A549 (cell line): ENCODE measurements around the gene FGF14. TPM values are rescaled to one million over a fixed set of nuclear protein-coding genes. Genes with fewer than 3 reads are reported as not detected.

Experiments used
- ATAC-seq, 2 experiments: fragments of 200-7000 bp in 1 of 2; fragments of >200 bp in 1 of 2; cut with Nextera tagmentation in 1 of 2; cut with Tn5 transposase in 1 of 2; 3 replicates each; pipeline versions ENCODE4 v1.8.0 to v1.9.1; 2018 to 2020; ENCODE audit warnings: mild to moderate bottlenecking in 1 of 2, moderate library complexity in 1 of 2
- CTCF ChIA-PET: fragments of 300-600 bp; sonication (Branson Sonifier 250); formaldehyde crosslinking; extraction: SDS; loops from one replicate; lab custom pipeline; 2021; ENCODE audit warnings: antibody characterized with exemption, inconsistent platforms; lab: Yijun Ruan, JAX
- POLR2A ChIA-PET: fragments of 350-600 bp; formaldehyde crosslinking; extraction: SDS; loops from one replicate; lab custom pipeline; 2021; ENCODE audit warnings: antibody characterized with exemption, inconsistent platforms; lab: Yijun Ruan, JAX
- DNase-seq, 2 experiments: peaks; one replicate each; pipeline versions ENCODE4 v3.0.0 to v3.0.0-alpha.2; 2011 to 2016; ENCODE audit warnings: low read depth in 1 of 2, low spot score in 1 of 2
- FAIRE-seq: peaks from 2 replicates; lab custom pipeline; 2011; peaks lifted over from hg19 to GRCh38; lab: Jason Lieb, UNC
- H3K27ac ChIP-seq, 2 experiments: fragments of >200 bp; sonication (Bioruptor Twin); formaldehyde crosslinking; 3 replicates each; pipeline ENCODE4 v1.5.1; 2016 to 2017
- H3K4me1 ChIP-seq: fragments of >200 bp; sonication (Bioruptor Twin); formaldehyde crosslinking; 3 replicates; pipeline ENCODE4 v1.6.1; 2016
- H3K4me2 ChIP-seq: fragments of >200 bp; sonication (Bioruptor Twin); formaldehyde crosslinking; 3 replicates; pipeline ENCODE4 v1.6.1; 2016
- H3K4me3 ChIP-seq: fragments of >200 bp; sonication (Bioruptor Twin); formaldehyde crosslinking; 3 replicates; pipeline ENCODE4 v1.5.1; 2016
- H3K9me3 ChIP-seq: fragments of >200 bp; sonication (Bioruptor Twin); formaldehyde crosslinking; 3 replicates; pipeline ENCODE4 v1.6.1; 2016
- CHD4 ChIP-seq: fragments of 200-600 bp; sonication (generic); IDR thresholded peaks from 2 replicates; pipeline ENCODE4 v1.6.1; 2016; ENCODE audit warnings: antibody characterized with exemption, mild to moderate bottlenecking, borderline replicate concordance
- EP300 ChIP-seq, 2 experiments: fragments of >200 bp; sonication (Bioruptor Twin); formaldehyde crosslinking; IDR thresholded peaks; 2 replicates in 1 of 2; 3 replicates in 1 of 2; pipeline ENCODE4 v1.6.1; 2016 to 2017
- GATA3 ChIP-seq: IDR thresholded peaks from 2 replicates; pipeline ENCODE4 v1.6.1; 2012; ENCODE audit warnings: borderline replicate concordance
- HOXA7 ChIP-seq: fragments of 250-450 bp; sonication (Bioruptor Pico); IDR thresholded peaks from 2 replicates; pipeline ENCODE4 v1.5.0; 2020; ENCODE audit warnings: mild to moderate bottlenecking, moderate library complexity
- JUN ChIP-seq, 2 experiments: fragments of >200 bp; sonication (Bioruptor Twin); formaldehyde crosslinking; IDR thresholded peaks; 2 replicates in 1 of 2; 3 replicates in 1 of 2; pipeline ENCODE4 v1.6.1; 2016 to 2017
- KDM1A ChIP-seq: fragments of 200-600 bp; sonication (generic); IDR thresholded peaks from 2 replicates; pipeline ENCODE4 v1.6.1; 2016; ENCODE audit warnings: low read depth, mild to moderate bottlenecking
- MYC ChIP-seq: IDR thresholded peaks from 2 replicates; pipeline ENCODE4 v1.6.1; 2012; ENCODE audit warnings: mild to moderate bottlenecking, inconsistent platforms, low read length, improper control_type of control experiment, borderline replicate concordance
- RARB ChIP-seq: fragments of 250-450 bp; sonication (Bioruptor Pico); IDR thresholded peaks from 2 replicates; pipeline ENCODE4 v1.8.0; 2021; ENCODE audit warnings: mild to moderate bottlenecking, moderate library complexity
- RCOR1 ChIP-seq: fragments of 150-350 bp; IDR thresholded peaks from 2 replicates; pipeline ENCODE4 v1.6.1; 2014; ENCODE audit warnings: antibody characterized with exemption, low read length, low read depth
- SMC3 ChIP-seq: fragments of >200 bp; sonication (Bioruptor Twin); formaldehyde crosslinking; IDR thresholded peaks from 3 replicates; pipeline ENCODE4 v1.6.1; 2018; ENCODE audit warnings: inconsistent platforms
- ZC3H11A ChIP-seq: fragments of 450-650 bp; IDR thresholded peaks from 2 replicates; pipeline ENCODE4 v1.6.1; 2014; ENCODE audit warnings: antibody characterized with exemption, mild to moderate bottlenecking
- WGBS: methylation state at CpG from one replicate; pipeline ENCODE4 v1.1.6; 2017; ENCODE audit errors: missing lambda C conversion rate; 5-methylcytosine and 5-hydroxymethylcytosine counted together
- polyA plus RNA-seq, 4 experiments: library from polyadenylated mRNA; depleted of rRNA in 3 of 4; stranded (reverse); fragments of >200 nt; fragmentation: RNase III in 1 of 4; extraction: RNeasy Plus Mini Kit Qiagen cat#74134 plus additional on column Dnase treatment in 1 of 4; gene quantifications; 2 replicates in 3 of 4; 3 replicates in 1 of 4; pipeline ENCODE4 v1.2.3, GENCODE V29; 2011 to 2017
- TF ChIP-seq, protein P1 (sequence below): fragments of 150-350 bp; IDR thresholded peaks from 2 replicates; pipeline ENCODE4 v1.6.1; 2014; ENCODE audit warnings: low read depth, mild to moderate bottlenecking, low read length
- TF ChIP-seq, protein P2 (sequence below): fragments of >200 bp; sonication (Bioruptor Twin); formaldehyde crosslinking; IDR thresholded peaks from 2 replicates; pipeline ENCODE4 v1.6.1; 2016
- TF ChIP-seq, protein P3 (sequence below): fragments of 200-600 bp; sonication (generic); IDR thresholded peaks from 2 replicates; pipeline ENCODE4 v1.6.1; 2016; ENCODE audit warnings: antibody characterized with exemption, mild to moderate bottlenecking, moderate library complexity

FGF14 gene
- polyA plus RNA-seq, 2 of the 4 experiments (the other 2 are of a cell fraction): not detected

DNA sequence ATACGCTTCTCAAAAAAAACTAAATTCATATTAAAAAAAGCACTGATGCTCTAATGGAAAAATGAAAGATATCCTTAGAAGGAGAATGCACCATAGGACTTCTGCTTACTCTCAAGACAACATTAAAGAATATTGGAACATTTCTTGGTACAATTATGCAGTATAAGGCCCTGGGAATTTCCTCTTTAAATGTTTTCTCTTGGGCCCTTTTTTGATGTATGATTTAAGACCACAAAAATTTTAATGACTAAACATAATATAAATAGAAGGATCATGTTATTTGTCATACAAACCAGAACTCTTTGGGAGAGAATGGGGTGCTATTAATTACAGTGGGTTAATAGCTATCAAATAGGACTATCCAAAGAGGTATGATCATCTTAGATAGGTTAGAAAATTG is 403.7 kb downstream of the FGF14 start:
- 79% methylated on average over 1 of the region's 1 CpG for WGBS
- no peak overlapping the region for H3K4me3 ChIP-seq
- TF ChIP-seq KDM1A: no peak
- TF ChIP-seq SMC3: no peak
- no peak for TF ChIP-seq HOXA7 (CRISPR knock-in tag)
- no peak for TF ChIP-seq JUN (IDR thresholded peaks at IDR 0.05)
- TF ChIP-seq RARB (CRISPR knock-in tag): no peak
- TF ChIP-seq GATA3: no peak
- TF ChIP-seq ZC3H11A: no peak
- TF ChIP-seq MYC: no peak
- TF ChIP-seq, protein P1, sequence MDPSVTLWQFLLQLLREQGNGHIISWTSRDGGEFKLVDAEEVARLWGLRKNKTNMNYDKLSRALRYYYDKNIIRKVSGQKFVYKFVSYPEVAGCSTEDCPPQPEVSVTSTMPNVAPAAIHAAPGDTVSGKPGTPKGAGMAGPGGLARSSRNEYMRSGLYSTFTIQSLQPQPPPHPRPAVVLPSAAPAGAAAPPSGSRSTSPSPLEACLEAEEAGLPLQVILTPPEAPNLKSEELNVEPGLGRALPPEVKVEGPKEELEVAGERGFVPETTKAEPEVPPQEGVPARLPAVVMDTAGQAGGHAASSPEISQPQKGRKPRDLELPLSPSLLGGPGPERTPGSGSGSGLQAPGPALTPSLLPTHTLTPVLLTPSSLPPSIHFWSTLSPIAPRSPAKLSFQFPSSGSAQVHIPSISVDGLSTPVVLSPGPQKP: no peak
- H3K4me1 ChIP-seq: no peaks in the 10 kb centered on the region
- H3K27ac ChIP-seq: no peak overlapping the region
- ATAC-seq (no peak), FAIRE-seq (no peak), DNase-seq (no peak)
- no peaks in the 10 kb centered on the region for H3K9me3 ChIP-seq
- ChIA-PET POLR2A (no interaction called here), CTCF (no interaction called here)
- no peak overlapping the region for H3K4me2 ChIP-seq

DNA sequence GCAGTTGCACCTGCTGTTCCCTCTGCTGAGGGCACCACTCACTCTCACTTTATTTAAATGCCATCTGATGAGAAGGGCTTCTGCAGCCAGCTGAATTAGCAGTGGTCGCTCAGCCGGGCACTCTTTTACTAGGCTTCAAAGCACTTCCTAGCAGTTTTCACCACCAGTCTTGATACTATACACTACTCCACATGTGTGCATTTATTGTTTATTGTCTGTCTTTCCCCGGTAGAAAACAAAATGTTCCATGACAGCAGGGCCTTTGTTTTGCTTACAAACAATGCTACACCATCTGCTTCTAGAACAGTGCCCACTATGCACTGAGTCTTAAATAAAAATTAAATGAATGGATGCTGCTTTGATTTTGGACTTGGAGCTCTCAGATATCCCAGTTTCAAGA is 404.9 kb downstream of the FGF14 start:
- POLR2A ChIA-PET: no interaction called here
- TF ChIP-seq CHD4 (no peak), EP300 (IDR thresholded peaks at IDR 0.05) (no peak)
- TF ChIP-seq, protein P2, sequence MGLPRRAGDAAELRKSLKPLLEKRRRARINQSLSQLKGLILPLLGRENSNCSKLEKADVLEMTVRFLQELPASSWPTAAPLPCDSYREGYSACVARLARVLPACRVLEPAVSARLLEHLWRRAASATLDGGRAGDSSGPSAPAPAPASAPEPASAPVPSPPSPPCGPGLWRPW: no peak
- TF ChIP-seq, all 56 proteins: peak for 0
- Histone ChIP-seq H3K4me2 (no peak overlapping the region), H3K9me3 (no peaks in the 10 kb centered on the region), H3K4me1 (no peaks in the 10 kb centered on the region), H3K27ac (no peak overlapping the region), H3K4me3 (no peak overlapping the region)
- DNase-seq: no peak
- no peak for ATAC-seq
- FAIRE-seq: no peak
- 28% methylated on average over 3 of the region's 3 CpGs for WGBS
- CTCF ChIA-PET: no interaction called here

DNA sequence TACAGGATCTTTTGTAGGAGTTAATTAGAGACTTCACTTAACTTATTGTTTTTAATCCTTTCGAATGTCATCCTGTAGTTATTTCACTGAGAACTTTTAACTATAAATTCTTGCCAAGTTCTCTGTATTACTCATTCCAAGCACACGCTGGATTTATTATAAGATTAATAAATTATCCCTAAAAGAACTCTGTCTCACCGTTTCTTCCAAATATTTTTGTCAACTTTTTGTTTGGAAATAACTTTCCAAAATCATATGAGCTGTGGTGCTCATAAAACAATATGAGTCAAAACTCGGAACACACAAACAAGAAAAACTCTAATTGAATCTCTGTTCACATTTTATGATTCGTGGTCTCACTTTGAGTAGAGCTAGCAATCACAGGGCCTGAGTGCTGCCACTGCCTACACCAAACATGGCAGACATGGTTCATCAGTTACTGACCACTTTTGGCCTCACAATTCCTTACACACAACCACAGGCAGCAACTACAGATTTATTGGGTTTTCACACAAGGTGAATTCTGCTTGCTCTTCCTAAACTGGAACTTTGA is 412.0 kb downstream of the FGF14 start:
- WGBS: 2% methylated on average over 5 of the region's 5 CpGs
- no peak for FAIRE-seq

DNA sequence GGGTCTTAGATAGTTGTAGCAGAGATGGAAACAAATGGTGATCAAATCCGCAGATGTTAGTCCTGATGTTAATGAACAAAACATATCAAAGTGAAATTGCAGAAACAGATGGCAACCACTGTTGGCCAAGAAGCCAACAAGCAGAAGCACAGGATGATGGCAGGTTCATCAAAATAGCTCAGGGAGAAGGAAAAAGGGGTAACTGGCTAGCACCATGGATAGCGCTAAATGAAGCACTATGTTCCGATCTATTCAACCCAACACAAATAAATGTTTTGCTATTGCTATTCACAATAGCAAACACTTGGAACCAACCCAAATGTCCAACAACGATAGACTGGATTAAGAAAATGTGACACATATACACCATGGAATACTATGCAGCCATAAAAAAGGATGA is 413.7 kb downstream of the FGF14 start:
- Histone ChIP-seq H3K4me2 (no peak overlapping the region), H3K4me3 (no peak overlapping the region), H3K4me1 (no peaks in the 10 kb centered on the region), H3K9me3 (no peaks in the 10 kb centered on the region), H3K27ac (no peak overlapping the region)
- ChIA-PET CTCF (no interaction called here), POLR2A (no interaction called here)
- ATAC-seq: no peak
- TF ChIP-seq, protein P3, sequence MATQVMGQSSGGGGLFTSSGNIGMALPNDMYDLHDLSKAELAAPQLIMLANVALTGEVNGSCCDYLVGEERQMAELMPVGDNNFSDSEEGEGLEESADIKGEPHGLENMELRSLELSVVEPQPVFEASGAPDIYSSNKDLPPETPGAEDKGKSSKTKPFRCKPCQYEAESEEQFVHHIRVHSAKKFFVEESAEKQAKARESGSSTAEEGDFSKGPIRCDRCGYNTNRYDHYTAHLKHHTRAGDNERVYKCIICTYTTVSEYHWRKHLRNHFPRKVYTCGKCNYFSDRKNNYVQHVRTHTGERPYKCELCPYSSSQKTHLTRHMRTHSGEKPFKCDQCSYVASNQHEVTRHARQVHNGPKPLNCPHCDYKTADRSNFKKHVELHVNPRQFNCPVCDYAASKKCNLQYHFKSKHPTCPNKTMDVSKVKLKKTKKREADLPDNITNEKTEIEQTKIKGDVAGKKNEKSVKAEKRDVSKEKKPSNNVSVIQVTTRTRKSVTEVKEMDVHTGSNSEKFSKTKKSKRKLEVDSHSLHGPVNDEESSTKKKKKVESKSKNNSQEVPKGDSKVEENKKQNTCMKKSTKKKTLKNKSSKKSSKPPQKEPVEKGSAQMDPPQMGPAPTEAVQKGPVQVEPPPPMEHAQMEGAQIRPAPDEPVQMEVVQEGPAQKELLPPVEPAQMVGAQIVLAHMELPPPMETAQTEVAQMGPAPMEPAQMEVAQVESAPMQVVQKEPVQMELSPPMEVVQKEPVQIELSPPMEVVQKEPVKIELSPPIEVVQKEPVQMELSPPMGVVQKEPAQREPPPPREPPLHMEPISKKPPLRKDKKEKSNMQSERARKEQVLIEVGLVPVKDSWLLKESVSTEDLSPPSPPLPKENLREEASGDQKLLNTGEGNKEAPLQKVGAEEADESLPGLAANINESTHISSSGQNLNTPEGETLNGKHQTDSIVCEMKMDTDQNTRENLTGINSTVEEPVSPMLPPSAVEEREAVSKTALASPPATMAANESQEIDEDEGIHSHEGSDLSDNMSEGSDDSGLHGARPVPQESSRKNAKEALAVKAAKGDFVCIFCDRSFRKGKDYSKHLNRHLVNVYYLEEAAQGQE: peak; percentile 50; the same call in 1 of the 2 replicates
- no peak for TF ChIP-seq EP300 (IDR thresholded peaks at IDR 0.05)
- FAIRE-seq: no peak
- 63% methylated on average over 4 of the region's 4 CpGs for WGBS
- no peak for DNase-seq

More for the DNA sequence above, 412.0 kb downstream of the FGF14 start:
- Histone ChIP-seq H3K4me1 (no peaks in the 10 kb centered on the region), H3K4me2 (no peak overlapping the region), H3K9me3 (no peaks in the 10 kb centered on the region), H3K4me3 (no peak overlapping the region), H3K27ac (no peak overlapping the region)
- TF ChIP-seq, protein P1: no peak
- no peak for TF ChIP-seq RCOR1
- DNase-seq: no peak
- POLR2A ChIA-PET: no interaction called here
- ATAC-seq: no peak
- CTCF ChIA-PET: no interaction called here
